A549 (cell line): ENCODE measurements around the gene CES1.

Experiments
- JUNB ChIP-seq: fragments of >200 bp; sonication (Bioruptor Twin); formaldehyde crosslinking; IDR thresholded peaks from 2 replicates; pipeline ENCODE4 v1.6.1; 2016
- MAX ChIP-seq: IDR thresholded peaks from 2 replicates; pipeline ENCODE4 v1.6.1; 2012
- TF ChIP-seq, protein P1 (sequence below): fragments of >200 bp; sonication (Bioruptor Twin); formaldehyde crosslinking; IDR thresholded peaks from 3 replicates; pipeline ENCODE4 v1.5.1; 2016

- TF ChIP-seq MAX = no peak
- TF ChIP-seq, protein P1, sequence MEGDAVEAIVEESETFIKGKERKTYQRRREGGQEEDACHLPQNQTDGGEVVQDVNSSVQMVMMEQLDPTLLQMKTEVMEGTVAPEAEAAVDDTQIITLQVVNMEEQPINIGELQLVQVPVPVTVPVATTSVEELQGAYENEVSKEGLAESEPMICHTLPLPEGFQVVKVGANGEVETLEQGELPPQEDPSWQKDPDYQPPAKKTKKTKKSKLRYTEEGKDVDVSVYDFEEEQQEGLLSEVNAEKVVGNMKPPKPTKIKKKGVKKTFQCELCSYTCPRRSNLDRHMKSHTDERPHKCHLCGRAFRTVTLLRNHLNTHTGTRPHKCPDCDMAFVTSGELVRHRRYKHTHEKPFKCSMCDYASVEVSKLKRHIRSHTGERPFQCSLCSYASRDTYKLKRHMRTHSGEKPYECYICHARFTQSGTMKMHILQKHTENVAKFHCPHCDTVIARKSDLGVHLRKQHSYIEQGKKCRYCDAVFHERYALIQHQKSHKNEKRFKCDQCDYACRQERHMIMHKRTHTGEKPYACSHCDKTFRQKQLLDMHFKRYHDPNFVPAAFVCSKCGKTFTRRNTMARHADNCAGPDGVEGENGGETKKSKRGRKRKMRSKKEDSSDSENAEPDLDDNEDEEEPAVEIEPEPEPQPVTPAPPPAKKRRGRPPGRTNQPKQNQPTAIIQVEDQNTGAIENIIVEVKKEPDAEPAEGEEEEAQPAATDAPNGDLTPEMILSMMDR = no peak
- TF ChIP-seq JUNB = no peak
These were observed 2.7 kb upstream of the CES1 start for GRCh38 chr16:55835581-55835980.
